K562 (cell line): Measurements from ENCODE around the gene IL7R. TPM values are rescaled to one million over a fixed set of nuclear protein-coding genes. Genes with fewer than 3 reads are reported as not detected.

Source experiments
- ATAC-seq: fragments of 200-7000 bp; cut with Tn5 transposase; 3 replicates; pipeline ENCODE4 v1.9.1; 2020; ENCODE audit warnings: moderate library complexity
- BruUV-seq: library from RNA; stranded (reverse); fragments of 400-500 nt; replicated peaks from 2 replicates; lab custom pipeline; 2021; lab: Mats Ljungman, UMichigan
- CTCF ChIA-PET: fragments of 300-600 bp; formaldehyde crosslinking; extraction: SDS; loops from one replicate; lab custom pipeline; 2021; ENCODE audit warnings: low intra/inter-chr PET ratio; lab: Yijun Ruan, JAX
- POLR2A ChIA-PET: fragments of 300-600, 350-650 bp; sonication (Branson Sonifier 250); formaldehyde crosslinking; extraction: SDS; loops from one replicate; lab custom pipeline; 2021; ENCODE audit warnings: antibody characterized with exemption, inconsistent platforms; lab: Yijun Ruan, JAX
- DNase-seq, 4 experiments: peaks; one replicate each; pipeline versions ENCODE4 v3.0.0 to v3.0.0-alpha.2; 2011 to 2018; ENCODE audit warnings: low spot score in 3 of 4, mixed read lengths in 3 of 4; ENCODE audit errors: extremely low read depth in 1 of 4
- FAIRE-seq: peaks from 2 replicates; lab custom pipeline; 2011; peaks lifted over from hg19 to GRCh38; lab: Jason Lieb, UNC
- H2AFZ ChIP-seq: 2 replicates; pipeline ENCODE4 v1.6.0; 2011; ENCODE audit warnings: low read depth, low read length, control low read depth, inconsistent platforms
- H3K27ac ChIP-seq: fragments of 200-600 bp; 3 replicates; pipeline ENCODE4 v1.8.0; 2011; ENCODE audit warnings: low read depth, mild to moderate bottlenecking, control low read depth, inconsistent platforms, low read length, moderate library complexity, mixed read lengths; ENCODE audit errors: extremely low read depth
- H3K27me3 ChIP-seq, 2 experiments: fragments of 300-600 bp in 1 of 2; 2 replicates in 1 of 2; 3 replicates in 1 of 2; pipeline versions ENCODE4 v1.6.0 to v1.8.0; 2011; ENCODE audit warnings: inconsistent platforms in 2 of 2, low read length in 2 of 2, mild to moderate bottlenecking in 1 of 2, mixed read lengths in 1 of 2, moderate library complexity in 1 of 2; ENCODE audit not compliant: control insufficient read depth in 2 of 2, insufficient read depth in 2 of 2
- H3K36me3 ChIP-seq: fragments of 300-600 bp; 3 replicates; pipeline ENCODE4 v1.8.0; 2011; ENCODE audit warnings: mild to moderate bottlenecking, low read length, inconsistent platforms; ENCODE audit not compliant: control insufficient read depth, insufficient read depth
- H3K4me1 ChIP-seq, 2 experiments: fragments of 200-600 bp in 1 of 2; replicated peaks in 1 of 2; 2 replicates in 1 of 2; 3 replicates in 1 of 2; pipeline versions ENCODE4 v1.5.1 to v1.8.0; 2011; ENCODE audit warnings: inconsistent platforms in 2 of 2, low read length in 2 of 2, mild to moderate bottlenecking in 1 of 2, mixed read lengths in 1 of 2, moderate library complexity in 1 of 2; ENCODE audit not compliant: control insufficient read depth in 2 of 2, insufficient read depth in 2 of 2
- H3K4me2 ChIP-seq: 2 replicates; pipeline ENCODE4 v1.6.1; 2011; ENCODE audit warnings: low read length, control low read depth, inconsistent platforms, mixed read lengths; ENCODE audit not compliant: insufficient read depth
- H3K4me3 ChIP-seq: fragments of 200-600 bp; sonication (generic), shearing (Covaris generic); 2 replicates; pipeline ENCODE4 v1.5.1; 2016; ENCODE audit warnings: control low read depth, inconsistent platforms
- H3K79me2 ChIP-seq: fragments of 200-600 bp; 3 replicates; pipeline ENCODE4 v1.8.0; 2011; ENCODE audit warnings: low read length, inconsistent platforms; ENCODE audit not compliant: control insufficient read depth, insufficient read depth
- H3K9ac ChIP-seq, 2 experiments: 2 replicates each; pipeline versions ENCODE4 v1.6.0 to v1.6.1; 2011; ENCODE audit warnings: low read depth in 2 of 2, low read length in 2 of 2, control low read depth in 1 of 2, inconsistent platforms in 1 of 2, mild to moderate bottlenecking in 1 of 2, mixed read lengths in 1 of 2; ENCODE audit not compliant: insufficient read depth in 1 of 2
- H3K9me1 ChIP-seq: one replicate; pipeline ENCODE4 v1.6.0; 2011; ENCODE audit warnings: inconsistent platforms, mild to moderate bottlenecking, low read length, moderate library complexity; ENCODE audit not compliant: control insufficient read depth, insufficient read depth
- H3K9me3 ChIP-seq: replicated peaks from 2 replicates; pipeline ENCODE4 v1.5.1; 2011; ENCODE audit warnings: low read depth, low read length, inconsistent platforms; ENCODE audit not compliant: control insufficient read depth, insufficient read depth
- H4K20me1 ChIP-seq: replicated peaks from 2 replicates; pipeline ENCODE4 v1.6.1; 2011; ENCODE audit warnings: low read length, inconsistent platforms, mixed read lengths; ENCODE audit not compliant: control insufficient read depth, insufficient read depth
- CCAR2 ChIP-seq: fragments of 200-400 bp; formaldehyde crosslinking; IDR thresholded peaks from 2 replicates; pipeline ENCODE4 v1.6.1; 2017; ENCODE audit warnings: mild to moderate bottlenecking, low read depth, low read length
- CHD4 ChIP-seq: fragments of 200-600 bp; sonication (generic); IDR thresholded peaks from 3 replicates; pipeline ENCODE4 v1.6.1; 2012; ENCODE audit warnings: low read depth, mild to moderate bottlenecking, mixed read lengths, low read length, inconsistent platforms; ENCODE audit not compliant: insufficient read depth, insufficient replicate concordance, poor library complexity, severe bottlenecking
- DMBX1 ChIP-seq: fragments of 250-450 bp; sonication (Bioruptor Pico); IDR thresholded peaks from 2 replicates; pipeline ENCODE4 v1.8.0; 2022; ENCODE audit warnings: inconsistent platforms, mild to moderate bottlenecking, moderate library complexity, borderline replicate concordance
- GATAD2B ChIP-seq: fragments of 450-650 bp; IDR thresholded peaks from 2 replicates; pipeline ENCODE4 v1.6.1; 2017; ENCODE audit warnings: mild to moderate bottlenecking, borderline replicate concordance
- HLTF ChIP-seq: fragments of 450-650 bp; IDR thresholded peaks from 2 replicates; pipeline ENCODE4 v1.6.1; 2016
- MITF ChIP-seq: IDR thresholded peaks from 2 replicates; pipeline ENCODE4 v1.6.1; 2014; ENCODE audit warnings: antibody characterized with exemption
- MXI1 ChIP-seq: IDR thresholded peaks from 2 replicates; pipeline ENCODE4 v1.6.1; 2011; ENCODE audit warnings: low read depth, mild to moderate bottlenecking, improper control_type of control experiment, low read length
- PBX2 ChIP-seq, 2 experiments: IDR thresholded peaks in 1 of 2; conservative IDR thresholded peaks in 1 of 2; 2 replicates each; pipeline ENCODE4 v1.6.1; 2016; ENCODE audit warnings: low read depth in 2 of 2, mild to moderate bottlenecking in 1 of 2, missing compliant biosample characterization in 1 of 2, missing genetic modification characterization in 1 of 2, moderate library complexity in 1 of 2
- ZNF592 ChIP-seq: fragments of 450-650 bp; IDR thresholded peaks from 2 replicates; pipeline ENCODE4 v1.6.1; 2017; ENCODE audit warnings: antibody characterized with exemption, mild to moderate bottlenecking
- ZNF766 ChIP-seq: fragments of 200-800 bp; sonication (Bioruptor generic); conservative IDR thresholded peaks from 2 replicates; pipeline ENCODE4 v1.6.1; 2016; ENCODE audit warnings: missing genetic modification characterization, missing compliant biosample characterization
- WGBS: fragments of 100-300 bp; shearing (Covaris generic); methylation state at CpG from one replicate; pipeline ENCODE4 v1.1.6; 2016; ENCODE audit warnings: low coverage, mixed read lengths; ENCODE audit not compliant: insufficient coverage; ENCODE audit errors: missing lambda C conversion rate; 5-methylcytosine and 5-hydroxymethylcytosine counted together
- in situ Hi-C: fragments of 300-500 bp; cut with MboI; formaldehyde crosslinking; loops from 4 replicates; pipeline ENCODE4 v1.15.0; 2018; ENCODE audit warnings: inconsistent platforms, mixed read lengths
- intact Hi-C: fragments of 100-400 bp; cut with micrococcal nuclease; formaldehyde crosslinking; loops from 2 replicates; pipeline ENCODE4 v1.14.2; 2022
- polyA plus RNA-seq, 8 experiments: library from polyadenylated mRNA; depleted of rRNA in 4 of 8; stranded (reverse) in 5 of 8; unstranded in 3 of 8; fragments of >200 nt; fragmentation: Nextera tagmentation in 2 of 8; fragmentation: Illumina TruSeq in 1 of 8; extraction: Ambion mirVana in 2 of 8; extraction: Trizol in 1 of 8; gene quantifications; 2 replicates each; pipeline versions ENCODE4 v1.2.1 to v1.2.3, GENCODE V29; 2011 to 2014; ENCODE audit warnings: inconsistent platforms in 1 of 8, missing spikeins in 1 of 8
- total RNA-seq, 7 experiments: library from RNA; depleted of rRNA in 6 of 7; stranded (reverse); fragments of >200 nt in 6 of 7; fragmentation: Illumina TruSeq in 2 of 7; extraction: Trizol in 2 of 7; gene quantifications; 2 replicates each; pipeline versions ENCODE4 v1.2.1 to v1.2.3, GENCODE V29; 2011 to 2021; ENCODE audit warnings: low replicate concordance in 1 of 7

IL7R gene
- total and polyA plus RNA-seq, 9 of the 15 experiments (the other 6 are each of a cell fraction or from before 2014, with no cell fraction given): 0.04 to 0.98 (median 0.09) TPM; not detected in 3

DNA sequence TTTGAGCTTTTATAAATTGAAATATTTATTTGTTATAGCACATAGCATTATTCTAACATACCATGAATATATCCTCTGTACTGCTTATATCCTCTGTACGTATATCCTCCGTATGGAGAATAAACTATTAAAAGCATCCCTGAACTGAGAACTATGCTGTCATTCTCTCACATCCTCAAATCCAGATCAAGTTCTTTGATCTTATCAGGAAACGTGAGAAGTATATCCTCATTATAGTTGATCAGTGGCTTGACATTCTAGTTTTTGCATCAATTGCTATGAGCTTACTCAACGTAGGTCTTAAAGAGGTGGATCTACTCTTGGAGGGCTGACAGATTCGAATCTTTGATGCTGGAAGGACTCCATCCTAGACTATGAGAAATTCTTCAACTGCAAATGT lies 37.4 kb downstream of the IL7R start (continued):
- TF ChIP-seq DMBX1 (CRISPR knock-in tag) (no peak), HLTF (no peak), GATAD2B (no peak)

DNA sequence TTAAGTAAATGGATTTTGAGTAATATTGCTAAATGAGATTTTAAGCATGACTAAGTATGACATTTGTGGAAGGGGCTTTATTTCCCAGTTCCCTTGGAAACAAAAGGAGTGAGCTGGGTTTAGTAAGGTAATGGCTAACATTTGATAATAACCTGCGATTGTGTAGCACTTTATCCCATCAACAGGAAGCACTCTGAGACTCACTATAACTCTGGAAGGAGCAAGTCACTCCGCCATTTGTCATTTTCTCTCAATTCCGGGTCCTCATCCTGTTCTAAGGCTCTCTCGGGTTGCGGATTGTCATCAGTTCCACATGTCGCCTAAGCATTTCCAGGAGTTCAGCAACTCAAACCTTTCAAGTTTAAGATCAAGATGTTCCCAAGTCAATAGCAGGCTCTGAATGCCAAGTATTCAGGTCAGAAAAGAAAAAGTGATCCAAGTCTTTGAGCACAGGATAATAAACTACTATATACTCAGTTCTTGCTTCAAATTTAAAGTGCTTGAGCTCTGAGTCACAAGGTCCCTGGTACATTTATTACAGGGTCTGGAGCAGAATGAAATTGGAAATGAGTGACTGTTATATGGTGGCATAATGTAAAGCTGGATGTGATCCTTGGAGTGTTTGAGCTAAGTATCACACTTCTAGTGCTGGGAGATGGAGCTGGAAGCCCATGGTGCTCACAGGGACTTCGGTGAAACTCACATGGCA lies 42.4 kb downstream of the IL7R start:
- Histone ChIP-seq H3K9me1 (no peaks in the 10 kb centered on the region), H3K9ac (no peak overlapping the region), H3K27me3 (no peaks in the 10 kb centered on the region), H3K79me2 (no peaks in the 10 kb centered on the region), H3K4me1 (no peaks in the 10 kb centered on the region), H4K20me1 (0 out of 2 replicates have a peak, but pooled peaks cover 3% of the 10 kb centered on the region), H3K4me2 (no peak overlapping the region), H3K27ac (no peak overlapping the region), H3K36me3 (no peaks in the 10 kb centered on the region), H2AFZ (no peak overlapping the region), H3K9me3 (no peaks in the 10 kb centered on the region), H3K4me3 (no peak overlapping the region)
- under 1% methylated on average over 7 of the region's 7 CpGs for WGBS
- BruUV-seq: no TSS peak
- in situ Hi-C loops: no loop called here
- DNase-seq (no peak), ATAC-seq (no peak), FAIRE-seq (no peak)
- ChIA-PET CTCF (no interaction called here), POLR2A (no interaction called here)
- intact Hi-C loops: no loop called here
- TF ChIP-seq MXI1 (no peak), ZNF766 (CRISPR knock-in tag) (no peak), MITF (no peak), CCAR2 (no peak), CHD4 (no peak), PBX2 (CRISPR knock-in tag; IDR thresholded peaks at IDR 0.05; ENCODE audit: low read depth) (no peak), PBX2 (tag; conservative IDR thresholded peaks at IDR 0.05; ENCODE audit: low read depth) (no peak), ZNF592 (no peak)
